TTC549 (cell line): ENCODE measurements around the gene NDEL1.

Source experiments
- FAIRE-seq: peaks from 2 replicates; lab custom pipeline; 2012; peaks lifted over from hg19 to GRCh38; lab: Jason Lieb, UNC

The NDEL1 gene

GRCh38 chr17:8413938-8414337 is 21.7 kb upstream of the NDEL1 start:
- FAIRE-seq = no peak

GRCh38 chr17:8417806-8418205 is 17.9 kb upstream of the NDEL1 start:
- FAIRE-seq = no peak

- no peak for FAIRE-seq
Measured at GRCh38 chr17:8418471-8418870, 17.2 kb upstream of the NDEL1 start.

- no peak for FAIRE-seq
Measured at GRCh38 chr17:8419305-8419704, 16.4 kb upstream of the NDEL1 start.

- no peak for FAIRE-seq
Measured at GRCh38 chr17:8420041-8420934, 15.4 kb upstream of the NDEL1 start.

GRCh38 chr17:8421571-8421970 is 14.1 kb upstream of the NDEL1 start:
- FAIRE-seq = no peak

- no peak for FAIRE-seq
Measured at GRCh38 chr17:8426094-8426720, 9.5 kb upstream of the NDEL1 start.

GRCh38 chr17:8426802-8427201 is 8.9 kb upstream of the NDEL1 start:
- no peak for FAIRE-seq

GRCh38 chr17:8430966-8431365 is 4.7 kb upstream of the NDEL1 start:
- no peak for FAIRE-seq

- FAIRE-seq = no peak
Measured at GRCh38 chr17:8436169-8436843, 622 bp downstream of the NDEL1 start.

- FAIRE-seq = no peak
Measured at GRCh38 chr17:8436844-8437171, 1.1 kb downstream of the NDEL1 start.

GRCh38 chr17:8438441-8438840 is 2.8 kb downstream of the NDEL1 start:
- no peak for FAIRE-seq

- no peak for FAIRE-seq
Measured at GRCh38 chr17:8439681-8440080, 4.0 kb downstream of the NDEL1 start.

- FAIRE-seq = no peak
Measured at GRCh38 chr17:8441690-8442089, 6.0 kb downstream of the NDEL1 start.

- FAIRE-seq = no peak
Measured at GRCh38 chr17:8442310-8442709, 6.6 kb downstream of the NDEL1 start.

- no peak for FAIRE-seq
Measured at GRCh38 chr17:8443756-8444155, 8.1 kb downstream of the NDEL1 start.

- no peak for FAIRE-seq
Measured at GRCh38 chr17:8444494-8444893, 8.8 kb downstream of the NDEL1 start.

- no peak for FAIRE-seq
Measured at GRCh38 chr17:8445536-8445935, 9.9 kb downstream of the NDEL1 start.

- FAIRE-seq = no peak
Measured at GRCh38 chr17:8447799-8448198, 12.1 kb downstream of the NDEL1 start.

- FAIRE-seq = no peak
Measured at GRCh38 chr17:8448310-8448709, 12.6 kb downstream of the NDEL1 start.

- no peak for FAIRE-seq
Measured at GRCh38 chr17:8451933-8452614, 16.4 kb downstream of the NDEL1 start.

- FAIRE-seq = no peak
Measured at GRCh38 chr17:8453326-8453725, 17.6 kb downstream of the NDEL1 start.

- no peak for FAIRE-seq
Measured at GRCh38 chr17:8455665-8456209, 20.1 kb downstream of the NDEL1 start.
